PC-9 (cell line): Measurements from ENCODE around the gene CPTP. TPM values are rescaled to one million over a fixed set of nuclear protein-coding genes. Genes with fewer than 3 reads are reported as not detected.

Source experiments
- BruUV-seq: library from RNA; stranded (reverse); fragments of 400-500 nt; replicated peaks from 2 replicates; lab custom pipeline; 2021; lab: Mats Ljungman, UMichigan
- CTCF ChIA-PET: fragments of 300-600 bp; sonication (Branson Sonifier 250); formaldehyde crosslinking; loops from one replicate; lab custom pipeline; 2022; ENCODE audit warnings: antibody characterized with exemption; lab: Charles Lee
- POLR2A ChIA-PET: fragments of 300-600 bp; sonication (Branson Sonifier 250); formaldehyde crosslinking; loops from one replicate; lab custom pipeline; 2022; ENCODE audit warnings: antibody characterized with exemption; ENCODE audit not compliant: unreplicated experiment; lab: Charles Lee
- DNase-seq, 2 experiments: peaks; one replicate each; pipeline versions ENCODE4 v3.0.0 to v3.0.0-alpha.2; 2015 to 2022; ENCODE audit warnings: mixed read lengths in 1 of 2
- H2AFZ ChIP-seq: fragments of 200-600 bp; sonication (generic); 2 replicates; pipeline ENCODE4 v1.8.1; 2017; ENCODE audit warnings: antibody characterized with exemption
- H3F3A ChIP-seq: fragments of 200-600 bp; sonication (generic); 2 replicates; pipeline ENCODE4 v1.8.1; 2017; ENCODE audit warnings: antibody characterized with exemption, mild to moderate bottlenecking, low read depth; ENCODE audit not compliant: insufficient read depth
- H3K27ac ChIP-seq: fragments of 200-600 bp; sonication (generic); 2 replicates; pipeline ENCODE4 v1.6.1; 2016; ENCODE audit warnings: mixed run types
- H3K27me3 ChIP-seq: fragments of 200-600 bp; sonication (generic); 2 replicates; pipeline ENCODE4 v1.6.1; 2016; ENCODE audit warnings: low read depth, mixed run types; ENCODE audit not compliant: insufficient read depth
- H3K36me3 ChIP-seq: fragments of 200-600 bp; sonication (generic); 2 replicates; pipeline ENCODE4 v1.6.1; 2016; ENCODE audit warnings: low read depth, mixed run types
- H3K4me1 ChIP-seq: fragments of 200-600 bp; sonication (generic); replicated peaks from 2 replicates; pipeline ENCODE4 v1.6.1; 2016; ENCODE audit warnings: mixed run types; ENCODE audit not compliant: insufficient read depth
- H3K4me2 ChIP-seq: fragments of 200-600 bp; sonication (generic); 2 replicates; pipeline ENCODE4 v1.6.1; 2017; ENCODE audit warnings: mixed run types
- H3K4me3 ChIP-seq: fragments of 200-600 bp; sonication (generic); 2 replicates; pipeline ENCODE4 v1.6.1; 2016; ENCODE audit warnings: mixed run types
- H3K79me2 ChIP-seq: fragments of 200-600 bp; sonication (generic); 2 replicates; pipeline ENCODE4 v1.6.1; 2017; ENCODE audit warnings: low read depth, mixed run types
- H3K9me2 ChIP-seq: fragments of 200-600 bp; sonication (generic); 2 replicates; pipeline ENCODE4 v1.8.1; 2017; ENCODE audit warnings: mild to moderate bottlenecking; ENCODE audit not compliant: insufficient read depth
- H3K9me3 ChIP-seq: fragments of 200-600 bp; sonication (generic); 2 replicates; pipeline ENCODE4 v1.8.1; 2016; ENCODE audit warnings: low read depth; ENCODE audit not compliant: insufficient read depth
- H4K20me1 ChIP-seq: fragments of 200-600 bp; sonication (generic); 2 replicates; pipeline ENCODE4 v1.8.1; 2017; ENCODE audit not compliant: insufficient read depth
- CTCF ChIP-seq: fragments of 200-600 bp; sonication (generic); conservative IDR thresholded peaks from 2 replicates; pipeline ENCODE4 v1.6.1; 2017; ENCODE audit warnings: mixed run types, antibody characterized with exemption, mild to moderate bottlenecking, moderate library complexity
- EZH2 ChIP-seq: fragments of 200-600 bp; sonication (generic); IDR thresholded peaks from 2 replicates; pipeline ENCODE4 v1.8.0; 2017; ENCODE audit warnings: antibody characterized with exemption, low read depth
- intact Hi-C: fragments of 100-400 bp; cut with micrococcal nuclease; formaldehyde crosslinking; loops from one replicate; pipeline ENCODE4 v1.10.0; 2022; ENCODE audit not compliant: unreplicated experiment
- total RNA-seq: library from RNA; stranded (reverse); gene quantifications from 2 replicates; pipeline ENCODE4 v1.2.3, GENCODE V29; 2021

Gene CPTP
- total RNA-seq, 1 experiment from 2014 or later = 33.7 TPM

DNA sequence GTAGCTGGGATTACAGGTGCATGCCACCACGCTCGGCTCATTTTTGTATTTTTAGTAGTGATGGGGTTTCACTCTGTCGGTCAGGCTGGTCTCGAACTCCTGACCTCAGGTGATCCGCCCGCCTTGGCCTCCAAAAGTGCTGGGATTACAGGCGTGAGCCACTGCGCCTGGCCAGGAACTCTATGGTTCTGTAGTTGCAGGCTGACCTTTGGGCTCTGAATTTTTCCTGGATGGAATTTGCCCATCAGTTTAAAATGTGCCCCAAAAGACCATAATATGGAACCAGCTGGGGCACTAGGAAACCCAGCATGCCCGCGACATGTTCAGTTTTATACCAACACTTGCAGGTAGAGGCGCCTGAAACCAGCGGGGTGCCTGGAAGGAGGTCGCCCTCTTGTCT is 46.0 kb upstream of the CPTP start:
- CTCF ChIA-PET = no interaction called here
- POLR2A ChIA-PET = interaction anchor here (0.6 kb wide), 1 partner anchor 116 kb away, joined by 3 read pairs; no protein-coding TSS in a partner anchor
- H3K27ac ChIP-seq = no peak overlapping the region

GRCh38 chr1:1279028-1279427 is 45.6 kb upstream of the CPTP start:
- no peaks in the 10 kb centered on the region for H3K79me2 ChIP-seq
- intact Hi-C loops = no loop called here
- no peaks in the 10 kb centered on the region for H3K9me3 ChIP-seq
- H3F3A ChIP-seq = peaks cover 15% of the 10 kb centered on the region; the same call in 1 of the 2 replicates
- H3K36me3 ChIP-seq = no peaks in the 10 kb centered on the region
- no peak overlapping the region for H3K27ac ChIP-seq
- no peak overlapping the region for H3K4me3 ChIP-seq
- no TSS peak for BruUV-seq
- H3K27me3 ChIP-seq = no peaks in the 10 kb centered on the region
- ChIA-PET CTCF (no interaction called here), POLR2A (interaction anchor here (0.6 kb wide), 1 partner anchor 116 kb away, joined by 3 read pairs; no protein-coding TSS in a partner anchor)
- H4K20me1 ChIP-seq = no peaks in the 10 kb centered on the region
- H3K4me1 ChIP-seq = peaks cover 13% of the 10 kb centered on the region
- no peak overlapping the region for H2AFZ ChIP-seq
- no peak overlapping the region for H3K4me2 ChIP-seq
- H3K9me2 ChIP-seq = no peaks in the 10 kb centered on the region
- no peak for TF ChIP-seq CTCF
- TF ChIP-seq EZH2 = no peak
- no peak for DNase-seq

More for the DNA sequence above, 46.0 kb upstream of the CPTP start:
- Histone ChIP-seq H4K20me1 (no peaks in the 10 kb centered on the region), H2AFZ (no peak overlapping the region), H3K79me2 (no peaks in the 10 kb centered on the region), H3K36me3 (no peaks in the 10 kb centered on the region), H3F3A (peaks cover 14% of the 10 kb centered on the region; the same call in 1 of the 2 replicates), H3K9me2 (no peaks in the 10 kb centered on the region), H3K4me1 (peaks cover 11% of the 10 kb centered on the region), H3K9me3 (no peaks in the 10 kb centered on the region), H3K4me2 (no peak overlapping the region), H3K27me3 (no peaks in the 10 kb centered on the region), H3K4me3 (no peak overlapping the region)
- no TSS peak for BruUV-seq
- TF ChIP-seq CTCF = no peak
- TF ChIP-seq EZH2 = no peak
- no peak for DNase-seq
- intact Hi-C loops = no loop called here

DNA sequence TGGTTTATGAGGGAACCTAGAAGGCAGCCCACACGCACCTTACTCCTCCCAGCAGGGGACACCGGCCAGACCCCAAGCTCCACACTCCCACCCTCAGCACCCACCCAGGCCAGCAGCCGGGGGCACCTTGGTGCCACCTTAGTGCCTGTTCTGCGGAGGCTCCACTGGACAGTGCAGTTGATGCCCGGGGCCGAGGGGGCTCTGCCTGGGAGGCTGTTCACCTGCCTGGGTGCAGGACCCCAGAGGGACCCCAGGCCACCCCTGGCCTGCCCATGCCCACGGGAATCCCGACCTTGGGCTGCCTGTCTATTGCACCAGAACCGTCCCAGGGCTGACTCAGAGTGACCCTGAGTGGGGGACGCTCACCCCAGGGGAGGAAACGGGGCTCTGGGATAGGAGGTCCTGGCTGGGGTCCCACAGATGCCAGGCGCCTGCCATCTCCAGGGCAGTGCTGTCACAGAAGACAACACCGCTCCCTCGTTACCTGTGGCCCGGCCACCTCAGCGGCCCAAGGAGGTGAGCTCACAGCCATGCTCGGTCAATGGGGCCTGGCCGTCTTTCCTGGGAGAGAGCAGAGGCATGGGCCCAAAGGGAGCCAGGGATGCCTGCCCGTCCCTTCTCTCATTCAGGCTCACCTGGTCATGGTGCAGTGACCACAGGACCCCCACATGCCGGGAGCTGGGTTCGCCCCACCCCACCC is 43.7 kb upstream of the CPTP start:
- no peaks in the 10 kb centered on the region for H3K9me3 ChIP-seq
- DNase-seq = no peak
- no peak overlapping the region for H3K4me3 ChIP-seq
- intact Hi-C loops = no loop called here
- no peaks in the 10 kb centered on the region for H4K20me1 ChIP-seq
- H3K27me3 ChIP-seq = no peaks in the 10 kb centered on the region
- H3K36me3 ChIP-seq = no peaks in the 10 kb centered on the region
- POLR2A ChIA-PET = no interaction called here
- BruUV-seq = no TSS peak
- CTCF ChIA-PET = no interaction called here
- H3K27ac ChIP-seq = no peak overlapping the region
- H3K9me2 ChIP-seq = no peaks in the 10 kb centered on the region
- no peak for TF ChIP-seq CTCF
- no peak for TF ChIP-seq EZH2
- H2AFZ ChIP-seq = no peak overlapping the region
- peaks cover 13% of the 10 kb centered on the region for H3K4me1 ChIP-seq
- H3K79me2 ChIP-seq = no peaks in the 10 kb centered on the region
- peaks cover 15% of the 10 kb centered on the region; the same call in 1 of the 2 replicates for H3F3A ChIP-seq
- H3K4me2 ChIP-seq = no peak overlapping the region
